Neural crest cell (in vitro differentiated cells): ENCODE measurements around the gene MLX. TPM values are rescaled to one million over a fixed set of nuclear protein-coding genes. Genes with fewer than 3 reads are reported as not detected.

Experiments
- DNase-seq: peaks from one replicate; pipeline ENCODE4 v3.0.0; 2021; ENCODE audit warnings: low read depth, mixed read lengths, low spot score
- H3K27ac Mint-ChIP-seq: one replicate; pipeline ENCODE4 v1.8.0; 2021; ENCODE audit warnings: mild to moderate bottlenecking, mixed read lengths; ENCODE audit not compliant: unreplicated experiment
- H3K27me3 Mint-ChIP-seq: 2 replicates; pipeline ENCODE4 v1.8.0; 2021; ENCODE audit warnings: low read depth, mild to moderate bottlenecking, mixed read lengths
- H3K36me3 Mint-ChIP-seq: 2 replicates; pipeline ENCODE4 v1.8.0; 2021; ENCODE audit warnings: low read depth, mild to moderate bottlenecking, mixed read lengths
- H3K4me1 Mint-ChIP-seq: 2 replicates; pipeline ENCODE4 v1.8.0; 2021; ENCODE audit warnings: mixed read lengths
- H3K4me3 Mint-ChIP-seq: one replicate; pipeline ENCODE4 v1.8.0; 2021; ENCODE audit warnings: mild to moderate bottlenecking, mixed read lengths
- H3K9me3 Mint-ChIP-seq: 2 replicates; pipeline ENCODE4 v1.8.0; 2021; ENCODE audit warnings: mixed read lengths
- CTCF ChIP-seq: fragments of 200-600 bp; sonication (generic); conservative IDR thresholded peaks from 2 replicates; pipeline ENCODE4 v1.5.0; 2021; ENCODE audit warnings: antibody characterized with exemption, mild to moderate bottlenecking
- total RNA-seq: library from RNA; stranded (reverse); gene quantifications from 2 replicates; pipeline ENCODE4 v1.2.1, GENCODE V29; 2021

The MLX gene
- total RNA-seq, 1 donor from 2014 or later: 38.6 TPM

GRCh38 chr17:42571435-42572225, 4.7 kb downstream of the MLX start:
- no peak for DNase-seq
- Mint-ChIP-seq H3K4me1 (peaks cover 23% of the 10 kb centered on the region), H3K27me3 (no peaks in the 10 kb centered on the region), H3K9me3 (no peaks in the 10 kb centered on the region), H3K27ac (no peak overlapping the region), H3K36me3 (peaks cover 22% of the 10 kb centered on the region), H3K4me3 (peak overlapping the region; percentile 79)
- TF ChIP-seq CTCF: no peak

- no peaks in the 10 kb centered on the region for H3K27me3 Mint-ChIP-seq
- H3K4me1 Mint-ChIP-seq: peaks cover 30% of the 10 kb centered on the region
- no peak for TF ChIP-seq CTCF
- DNase-seq: no peak
- H3K27ac Mint-ChIP-seq: no peak overlapping the region
- H3K36me3 Mint-ChIP-seq: peaks cover 19% of the 10 kb centered on the region
- no peaks in the 10 kb centered on the region for H3K9me3 Mint-ChIP-seq
- H3K4me3 Mint-ChIP-seq: peak overlapping the region; percentile 81
These were observed 6.2 kb downstream of the MLX start for GRCh38 chr17:42573095-42573494.

- Mint-ChIP-seq H3K9me3 (no peaks in the 10 kb centered on the region), H3K27ac (no peak overlapping the region), H3K4me1 (peaks cover 37% of the 10 kb centered on the region), H3K4me3 (no peak overlapping the region), H3K27me3 (no peaks in the 10 kb centered on the region), H3K36me3 (peaks cover 19% of the 10 kb centered on the region)
- no peak for DNase-seq
- TF ChIP-seq CTCF: no peak
These were observed 7.6 kb downstream of the MLX start for GRCh38 chr17:42574463-42574862.

- peak overlapping the region; percentile 99 for H3K4me3 Mint-ChIP-seq
- H3K36me3 Mint-ChIP-seq: peaks cover 17% of the 10 kb centered on the region
- no peak for TF ChIP-seq CTCF
- H3K27ac Mint-ChIP-seq: peak overlapping the region; percentile 89
- no peaks in the 10 kb centered on the region for H3K27me3 Mint-ChIP-seq
- H3K9me3 Mint-ChIP-seq: no peaks in the 10 kb centered on the region
- H3K4me1 Mint-ChIP-seq: peaks cover 41% of the 10 kb centered on the region
- no peak for DNase-seq
These were observed 10.2 kb downstream of the MLX start for GRCh38 chr17:42577140-42577531.

- peak within 1 kb of the TSS; percentile 99 for H3K4me3 Mint-ChIP-seq
- DNase-seq: peak; percentile 91
- TF ChIP-seq CTCF: peak; percentile 55
- H3K9me3 Mint-ChIP-seq: no peaks in the 10 kb centered on the region
- H3K36me3 Mint-ChIP-seq: peaks cover 16% of the 10 kb centered on the region
- H3K4me1 Mint-ChIP-seq: peaks cover 41% of the 10 kb centered on the region
- H3K27ac Mint-ChIP-seq: peak within 1 kb of the TSS; percentile 98
- no peaks in the 10 kb centered on the region for H3K27me3 Mint-ChIP-seq
These were observed 10.8 kb downstream of the MLX start, which contains the start of gene PSMC3IP for GRCh38 chr17:42577532-42578281. PSMC3IP (minus strand) TSS chr17:42577729; CDS start chr17:42577686, 43 bp downstream.
